Activated CD8-positive, alpha-beta T cell treated with anti-CD3 and anti-CD28 coated beads for 36 hours (primary cell): ENCODE results near the gene IL20RB. TPM values are rescaled to one million over a fixed set of nuclear protein-coding genes. Genes with fewer than 3 reads are reported as not detected.

ENCODE experiments used
- ATAC-seq: fragments of 200-7000 bp; cut with Tn5 transposase; one replicate; pipeline ENCODE4 v1.10.0; 2021; ENCODE audit warnings: mild to moderate bottlenecking, moderate library complexity
- CTCF ChIA-PET: fragments of 350-600 bp; sonication (Branson Sonifier 250); formaldehyde crosslinking; loops from one replicate; lab custom pipeline; 2021; ENCODE audit warnings: antibody characterized with exemption; lab: Charles Lee
- POLR2A ChIA-PET: fragments of 350-600 bp; sonication (Branson Sonifier 250); formaldehyde crosslinking; loops from one replicate; lab custom pipeline; 2021; ENCODE audit warnings: antibody characterized with exemption; lab: Charles Lee
- DNase-seq: peaks from one replicate; pipeline ENCODE4 v3.0.0-alpha.2; 2020
- H3K27ac Mint-ChIP-seq: one replicate; pipeline ENCODE4 v1.8.0; 2021; ENCODE audit warnings: mild to moderate bottlenecking, mixed read lengths
- H3K27me3 Mint-ChIP-seq: one replicate; pipeline ENCODE4 v1.8.0; 2021; ENCODE audit warnings: mixed read lengths
- H3K36me3 Mint-ChIP-seq: one replicate; pipeline ENCODE4 v1.8.0; 2021; ENCODE audit warnings: low read depth, mixed read lengths
- H3K4me1 Mint-ChIP-seq: one replicate; pipeline ENCODE4 v1.8.0; 2021; ENCODE audit warnings: low read depth, mixed read lengths
- H3K4me3 Mint-ChIP-seq: one replicate; pipeline ENCODE4 v1.8.0; 2021; ENCODE audit warnings: mild to moderate bottlenecking, moderate library complexity, mixed read lengths
- H3K9me3 Mint-ChIP-seq: one replicate; pipeline ENCODE4 v1.8.0; 2021; ENCODE audit warnings: mixed read lengths
- intact Hi-C: fragments of 100-400 bp; cut with micrococcal nuclease; formaldehyde crosslinking; loops from one replicate; pipeline ENCODE4 v1.10.0; 2022
- total RNA-seq, 2 experiments: library from RNA; stranded (reverse); gene quantifications; one replicate each; pipeline ENCODE4 v1.2.3, GENCODE V29; 2021
- TF ChIP-seq, protein P1 (sequence below): fragments of 200-600 bp; IDR thresholded peaks from one replicate; pipeline ENCODE4 v1.8.0; 2022; ENCODE audit warnings: antibody characterized with exemption, mild to moderate bottlenecking

The IL20RB gene
- total RNA-seq, 2 experiments from 2014 or later, result 1.0 to 1.2 TPM

GRCh38 chr3:137026701-137027100 is 68.9 kb downstream of the IL20RB start:
- TF ChIP-seq, protein P1, sequence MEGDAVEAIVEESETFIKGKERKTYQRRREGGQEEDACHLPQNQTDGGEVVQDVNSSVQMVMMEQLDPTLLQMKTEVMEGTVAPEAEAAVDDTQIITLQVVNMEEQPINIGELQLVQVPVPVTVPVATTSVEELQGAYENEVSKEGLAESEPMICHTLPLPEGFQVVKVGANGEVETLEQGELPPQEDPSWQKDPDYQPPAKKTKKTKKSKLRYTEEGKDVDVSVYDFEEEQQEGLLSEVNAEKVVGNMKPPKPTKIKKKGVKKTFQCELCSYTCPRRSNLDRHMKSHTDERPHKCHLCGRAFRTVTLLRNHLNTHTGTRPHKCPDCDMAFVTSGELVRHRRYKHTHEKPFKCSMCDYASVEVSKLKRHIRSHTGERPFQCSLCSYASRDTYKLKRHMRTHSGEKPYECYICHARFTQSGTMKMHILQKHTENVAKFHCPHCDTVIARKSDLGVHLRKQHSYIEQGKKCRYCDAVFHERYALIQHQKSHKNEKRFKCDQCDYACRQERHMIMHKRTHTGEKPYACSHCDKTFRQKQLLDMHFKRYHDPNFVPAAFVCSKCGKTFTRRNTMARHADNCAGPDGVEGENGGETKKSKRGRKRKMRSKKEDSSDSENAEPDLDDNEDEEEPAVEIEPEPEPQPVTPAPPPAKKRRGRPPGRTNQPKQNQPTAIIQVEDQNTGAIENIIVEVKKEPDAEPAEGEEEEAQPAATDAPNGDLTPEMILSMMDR, result no peak
- ATAC-seq, result no peak
- no peak for DNase-seq
- Mint-ChIP-seq H3K4me1 (no peaks in the 10 kb centered on the region), H3K36me3 (no peaks in the 10 kb centered on the region), H3K9me3 (no peaks in the 10 kb centered on the region), H3K27ac (no peak overlapping the region), H3K27me3 (peaks cover 7% of the 10 kb centered on the region), H3K4me3 (no peak overlapping the region)
- intact Hi-C loops, result no loop called here
- ChIA-PET POLR2A (interaction anchor here (0.7 kb wide), 1 partner anchor 658 kb away, joined by 3 read pairs; no protein-coding TSS in a partner anchor), CTCF (interaction anchor here (6.1 kb wide), 1 partner anchor 12 kb away, joined by 37 read pairs; no protein-coding TSS in a partner anchor)

DNA sequence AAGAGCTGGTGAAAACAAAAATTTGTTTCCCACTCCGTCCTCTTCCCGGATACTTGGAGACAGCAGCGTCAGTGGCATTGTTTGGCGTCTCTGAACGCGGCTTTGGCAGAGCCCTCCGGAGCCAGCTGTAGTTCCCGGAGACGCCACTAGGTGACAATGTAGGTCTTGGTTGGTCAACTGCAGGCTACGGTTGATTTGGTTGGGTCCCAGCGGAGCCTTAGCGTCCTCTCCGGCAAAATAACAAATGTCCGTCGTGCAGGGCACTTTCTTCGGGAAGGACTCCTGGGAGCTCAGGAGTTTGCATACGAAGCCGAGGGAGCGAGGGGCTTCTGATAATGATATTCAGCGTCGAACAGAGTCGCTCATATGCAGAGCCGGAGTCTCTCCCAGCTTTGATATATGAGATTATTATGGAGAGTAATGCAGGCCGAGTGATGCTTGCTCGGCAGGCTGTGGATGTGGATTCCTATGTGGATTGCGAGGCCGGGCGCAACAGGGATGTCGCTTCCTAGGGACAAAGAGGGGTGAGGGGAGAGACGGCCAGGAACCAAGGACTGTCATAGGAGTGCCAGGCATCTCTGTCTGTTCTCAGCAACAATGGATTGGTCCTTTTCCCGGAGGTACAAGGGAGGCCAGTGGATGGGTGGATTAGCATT is 74.8 kb downstream of the IL20RB start:
- Mint-ChIP-seq H3K27me3 (peaks cover 16% of the 10 kb centered on the region), H3K4me1 (peaks cover 7% of the 10 kb centered on the region), H3K4me3 (peak overlapping the region; percentile 60), H3K27ac (no peak overlapping the region), H3K36me3 (no peaks in the 10 kb centered on the region), H3K9me3 (no peaks in the 10 kb centered on the region)
- TF ChIP-seq, protein P1, result peak; percentile 99
- CTCF ChIA-PET, result interaction anchor here (0.7 to 4.7 kb wide), 39 partner anchors 8 to 1087 kb away, joined by 3 to 27 read pairs (median 4); no protein-coding TSS in a partner anchor
- intact Hi-C loops, result loop anchor here (10.0 kb wide), 1 partner anchor 912 kb away; no protein-coding TSS in a partner anchor
- DNase-seq (peak; percentile 92), ATAC-seq (peak; percentile 97)
- POLR2A ChIA-PET, result interaction anchor here (1.5 kb wide), 1 partner anchor 280 kb away, joined by 3 read pairs; the partner anchor contains the start of gene STAG1

GRCh38 chr3:137035631-137036030 is 77.8 kb downstream of the IL20RB start:
- POLR2A ChIA-PET, result no interaction called here
- peaks cover 7% of the 10 kb centered on the region for H3K4me1 Mint-ChIP-seq
- CTCF ChIA-PET, result interaction anchor here (1.1 to 4.7 kb wide), 2 partner anchors 22 to 283 kb away, joined by 3 to 27 read pairs; partner anchors contain the start of gene STAG1
- H3K27me3 Mint-ChIP-seq, result peaks cover 12% of the 10 kb centered on the region
- no peak overlapping the region for H3K27ac Mint-ChIP-seq
- TF ChIP-seq, protein P1, result no peak
- H3K36me3 Mint-ChIP-seq, result no peaks in the 10 kb centered on the region
- peak; percentile 15 for DNase-seq
- ATAC-seq, result no peak
- no peaks in the 10 kb centered on the region for H3K9me3 Mint-ChIP-seq
- no peak overlapping the region for H3K4me3 Mint-ChIP-seq
- intact Hi-C loops, result loop anchor here (10.0 kb wide), 1 partner anchor 909 kb away; no protein-coding TSS in a partner anchor

DNA sequence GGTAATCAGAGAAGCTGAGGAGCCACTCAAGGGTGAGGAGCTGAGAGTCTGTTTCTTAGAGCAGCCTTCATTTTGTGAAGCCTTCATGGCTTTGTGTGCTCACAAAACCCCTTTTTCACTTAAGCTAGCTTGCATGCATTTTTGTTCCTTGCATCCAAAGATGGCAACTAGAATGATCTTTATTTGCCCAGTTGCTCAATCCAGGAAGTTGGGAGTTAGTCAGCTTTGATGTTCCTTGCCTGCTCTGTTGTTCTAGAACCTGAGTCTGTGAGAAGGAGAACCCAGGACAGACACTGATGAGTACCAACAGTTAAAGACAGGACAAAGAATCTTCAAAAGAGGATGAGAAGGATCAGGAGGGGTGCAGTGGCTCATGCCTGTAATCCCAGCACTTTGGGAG is 81.8 kb downstream of the IL20RB start:
- Mint-ChIP-seq H3K27ac (no peak overlapping the region), H3K36me3 (no peaks in the 10 kb centered on the region), H3K9me3 (no peaks in the 10 kb centered on the region), H3K27me3 (no peaks in the 10 kb centered on the region), H3K4me3 (no peak overlapping the region), H3K4me1 (no peaks in the 10 kb centered on the region)
- DNase-seq (no peak), ATAC-seq (no peak)
- TF ChIP-seq, protein P1, result no peak
- ChIA-PET POLR2A (no interaction called here), CTCF (no interaction called here)
- intact Hi-C loops, result loop anchor here (10.0 kb wide), 1 partner anchor 905 kb away; no protein-coding TSS in a partner anchor

GRCh38 chr3:137041251-137041650 is 83.5 kb downstream of the IL20RB start:
- no peaks in the 10 kb centered on the region for H3K4me1 Mint-ChIP-seq
- intact Hi-C loops, result no loop called here
- no peaks in the 10 kb centered on the region for H3K9me3 Mint-ChIP-seq
- H3K27me3 Mint-ChIP-seq, result peaks cover 2% of the 10 kb centered on the region
- no peaks in the 10 kb centered on the region for H3K36me3 Mint-ChIP-seq
- ChIA-PET POLR2A (interaction anchor here (0.7 kb wide), 1 partner anchor 221 kb away, joined by 3 read pairs; no protein-coding TSS in a partner anchor), CTCF (interaction anchor here (2.0 kb wide), 1 partner anchor 9 kb away, joined by 8 read pairs; no protein-coding TSS in a partner anchor)
- no peak overlapping the region for H3K27ac Mint-ChIP-seq
- TF ChIP-seq, protein P1, result no peak
- ATAC-seq, result no peak
- DNase-seq, result no peak
- H3K4me3 Mint-ChIP-seq, result no peak overlapping the region
